Fibroblast of lung (primary cell): ENCODE results near the gene GNLY. TPM values are rescaled to one million over a fixed set of nuclear protein-coding genes. Genes with fewer than 3 reads are reported as not detected.

Experiments
- DNase-seq, 2 donors: peaks; one replicate each; pipeline versions ENCODE4 v3.0.0 to v3.0.0-alpha.2; 2010; ENCODE audit warnings: low read depth in 2 of 2
- H2AFZ ChIP-seq: 2 replicates; pipeline ENCODE4 v1.5.1; 2012; ENCODE audit warnings: low read length, control low read depth, inconsistent platforms
- H3K27ac ChIP-seq: 2 replicates; pipeline ENCODE4 v1.5.1; 2011; ENCODE audit warnings: low read length, control low read depth; ENCODE audit not compliant: insufficient read depth
- H3K27me3 ChIP-seq: 2 replicates; pipeline ENCODE4 v1.5.1; 2011; ENCODE audit warnings: mild to moderate bottlenecking, low read length; ENCODE audit not compliant: control insufficient read depth, insufficient read depth
- H3K36me3 ChIP-seq: 2 replicates; pipeline ENCODE4 v1.5.1; 2011; ENCODE audit warnings: low read length; ENCODE audit not compliant: control insufficient read depth, insufficient read depth
- H3K4me1 ChIP-seq: 2 replicates; pipeline ENCODE4 v1.5.1; 2011; ENCODE audit warnings: low read length; ENCODE audit not compliant: control insufficient read depth, insufficient read depth; ENCODE audit errors: extremely low read depth
- H3K4me2 ChIP-seq: 2 replicates; pipeline ENCODE4 v1.5.1; 2011; ENCODE audit warnings: low read length, control low read depth; ENCODE audit not compliant: insufficient read depth; ENCODE audit errors: extremely low read depth
- H3K4me3 ChIP-seq, 4 experiments: fragments of 200-600 bp in 1 of 4; sonication (generic) in 1 of 4; replicated peaks in 1 of 4; 2 replicates each; pipeline ENCODE4 v1.5.1; 2011 to 2016; ENCODE audit warnings: low read length in 4 of 4, low read depth in 3 of 4, mild to moderate bottlenecking in 3 of 4, control low read depth in 2 of 4, inconsistent platforms in 1 of 4, mixed read lengths in 1 of 4; ENCODE audit not compliant: insufficient read depth in 1 of 4; ENCODE audit errors: control extremely low read depth in 1 of 4
- H3K79me2 ChIP-seq: 2 replicates; pipeline ENCODE4 v1.5.1; 2012; ENCODE audit warnings: mild to moderate bottlenecking, low read length, inconsistent platforms; ENCODE audit not compliant: control insufficient read depth, insufficient read depth
- H3K9ac ChIP-seq: 2 replicates; pipeline ENCODE4 v1.5.1; 2011; ENCODE audit warnings: mild to moderate bottlenecking, low read length, control low read depth; ENCODE audit not compliant: insufficient read depth
- H3K9me3 ChIP-seq: 2 replicates; pipeline ENCODE4 v1.5.1; 2012; ENCODE audit warnings: low read depth, low read length; ENCODE audit not compliant: control insufficient read depth, insufficient read depth
- H4K20me1 ChIP-seq: 2 replicates; pipeline ENCODE4 v1.5.1; 2011; ENCODE audit warnings: low read length; ENCODE audit not compliant: control insufficient read depth, insufficient read depth; ENCODE audit errors: extremely low read depth
- EZH2 ChIP-seq: IDR thresholded peaks from 2 replicates; pipeline ENCODE4 v1.5.1; 2012; ENCODE audit warnings: low read length, control low read depth, mild to moderate bottlenecking; ENCODE audit errors: missing control alignments
- polyA plus RNA-seq, 2 donors: library from polyadenylated mRNA; depleted of rRNA in 1 of 2; stranded (reverse) in 1 of 2; unstranded in 1 of 2; fragments of >200 nt; gene quantifications; 2 replicates each; pipeline ENCODE4 v1.2.1, GENCODE V29; 2011 to 2012; ENCODE audit warnings: missing spikeins in 1 of 2
- total RNA-seq: library from RNA; depleted of rRNA; stranded (reverse); fragments of >200 nt; gene quantifications from 2 replicates; pipeline ENCODE4 v1.2.1, GENCODE V29; 2014
- TF ChIP-seq, protein P1 (sequence below), 2 donors: IDR thresholded peaks in 1 of 2; conservative IDR thresholded peaks in 1 of 2; 1 replicate in 1 of 2; 2 replicates in 1 of 2; pipeline ENCODE4 v1.5.1; 2011 to 2012; ENCODE audit warnings: low read length in 2 of 2, control low read depth in 1 of 2, inconsistent platforms in 1 of 2, low read depth in 1 of 2, mild to moderate bottlenecking in 1 of 2

Gene GNLY
- total and polyA plus RNA-seq, 2 donors (not counting 1 experiment from before 2014, with no cell fraction given) = under 0.01 TPM; not detected in 1

DNA sequence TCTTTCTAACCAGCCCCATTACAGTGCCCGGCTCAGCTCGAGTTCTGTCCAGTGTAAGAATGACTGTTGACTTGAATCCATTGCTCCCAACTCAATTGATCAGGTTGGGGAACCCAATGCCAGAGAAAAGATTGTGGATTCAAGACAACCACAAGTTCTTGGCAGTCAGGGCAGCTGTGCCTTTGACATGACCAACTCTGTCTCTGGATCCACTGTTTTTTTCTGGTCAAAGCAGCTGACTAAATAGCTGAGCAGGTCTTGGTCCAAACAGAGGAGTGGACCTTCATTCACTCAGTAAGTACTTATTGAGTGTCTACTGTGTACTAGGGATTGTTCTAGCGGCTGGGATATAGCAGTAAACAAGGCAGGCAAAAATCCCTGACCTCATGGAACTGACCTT, 53.3 kb downstream of the GNLY start:
- Histone ChIP-seq H3K9me3 (no peaks in the 10 kb centered on the region), H3K4me1 (peaks cover 38% of the 10 kb centered on the region), H4K20me1 (no peaks in the 10 kb centered on the region), H3K4me2 (no peak overlapping the region), H3K27ac (no peak overlapping the region), H3K4me3 (no peak overlapping the region), H3K9ac (no peak overlapping the region), H3K79me2 (no peaks in the 10 kb centered on the region), H2AFZ (no peak overlapping the region), H3K36me3 (no peaks in the 10 kb centered on the region), H3K27me3 (no peaks in the 10 kb centered on the region)
- TF ChIP-seq, protein P1, sequence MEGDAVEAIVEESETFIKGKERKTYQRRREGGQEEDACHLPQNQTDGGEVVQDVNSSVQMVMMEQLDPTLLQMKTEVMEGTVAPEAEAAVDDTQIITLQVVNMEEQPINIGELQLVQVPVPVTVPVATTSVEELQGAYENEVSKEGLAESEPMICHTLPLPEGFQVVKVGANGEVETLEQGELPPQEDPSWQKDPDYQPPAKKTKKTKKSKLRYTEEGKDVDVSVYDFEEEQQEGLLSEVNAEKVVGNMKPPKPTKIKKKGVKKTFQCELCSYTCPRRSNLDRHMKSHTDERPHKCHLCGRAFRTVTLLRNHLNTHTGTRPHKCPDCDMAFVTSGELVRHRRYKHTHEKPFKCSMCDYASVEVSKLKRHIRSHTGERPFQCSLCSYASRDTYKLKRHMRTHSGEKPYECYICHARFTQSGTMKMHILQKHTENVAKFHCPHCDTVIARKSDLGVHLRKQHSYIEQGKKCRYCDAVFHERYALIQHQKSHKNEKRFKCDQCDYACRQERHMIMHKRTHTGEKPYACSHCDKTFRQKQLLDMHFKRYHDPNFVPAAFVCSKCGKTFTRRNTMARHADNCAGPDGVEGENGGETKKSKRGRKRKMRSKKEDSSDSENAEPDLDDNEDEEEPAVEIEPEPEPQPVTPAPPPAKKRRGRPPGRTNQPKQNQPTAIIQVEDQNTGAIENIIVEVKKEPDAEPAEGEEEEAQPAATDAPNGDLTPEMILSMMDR (conservative IDR thresholded peaks at IDR 0.05 in 1 of 2, IDR thresholded peaks at IDR 0.05 in 1 of 2; ENCODE audit: low read depth in 1 of 2, low read length in 2 of 2) = no peak
- TF ChIP-seq EZH2 = no peak
- no peak for DNase-seq

DNA sequence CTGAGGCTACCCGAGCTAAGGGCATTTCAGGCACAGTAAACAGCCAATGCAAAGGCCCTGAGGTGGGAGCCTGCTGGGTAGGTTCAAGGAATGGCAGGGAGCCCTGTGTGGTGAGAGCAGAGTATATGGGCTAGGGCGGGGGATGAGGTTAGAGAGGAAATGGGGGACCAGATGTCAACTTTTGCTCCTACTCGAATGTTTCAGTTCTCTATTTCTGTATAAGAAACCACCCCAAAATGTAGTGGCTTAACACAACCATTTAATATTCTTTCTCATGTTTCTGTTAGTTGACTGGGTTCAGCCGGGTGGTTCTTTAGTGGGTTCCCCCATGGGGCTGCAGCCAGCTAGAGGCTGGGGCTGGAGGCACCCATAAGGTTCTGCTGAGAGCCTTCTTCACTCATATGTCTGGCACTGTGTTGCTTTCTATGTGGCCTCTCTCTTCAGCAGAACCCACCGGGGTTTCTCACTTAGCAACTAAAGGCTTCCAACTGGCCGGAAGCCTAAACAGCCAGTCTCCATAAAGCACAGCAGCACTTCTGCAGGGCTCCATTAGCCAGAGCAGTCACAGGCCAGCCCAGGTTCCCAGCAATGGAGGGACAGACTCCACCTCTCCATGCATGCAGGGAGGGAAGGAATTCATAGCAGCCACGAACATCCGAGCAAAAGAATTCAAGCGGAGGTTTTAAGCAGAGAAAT, 54.0 kb downstream of the GNLY start:
- Histone ChIP-seq H3K9me3 (no peaks in the 10 kb centered on the region), H3K4me3 (no peak overlapping the region), H3K79me2 (no peaks in the 10 kb centered on the region), H3K27me3 (no peaks in the 10 kb centered on the region), H4K20me1 (no peaks in the 10 kb centered on the region), H3K27ac (no peak overlapping the region), H3K4me2 (no peak overlapping the region), H2AFZ (no peak overlapping the region), H3K36me3 (no peaks in the 10 kb centered on the region), H3K4me1 (peaks cover 32% of the 10 kb centered on the region), H3K9ac (no peak overlapping the region)
- no peak for DNase-seq
- no peak for TF ChIP-seq EZH2
- TF ChIP-seq, protein P1 (conservative IDR thresholded peaks at IDR 0.05 in 1 of 2, IDR thresholded peaks at IDR 0.05 in 1 of 2; ENCODE audit: low read depth in 1 of 2, low read length in 2 of 2) = no peak

Other genes with a start within 250 kb of the GNLY start
- 176 and 270 TPM in 2 replicates for gene MAT2A, start 155.2 kb upstream of the GNLY start, total RNA-seq
- gene MAT2A, start 155.2 kb upstream of the GNLY start, polyA plus RNA-seq = 334 and 369 TPM in 2 replicates
- 28.8 and 46.1 TPM in 2 replicates for gene GGCX, start 132.9 kb upstream of the GNLY start, total RNA-seq
- 34.4 and 48.8 TPM in 2 replicates for gene GGCX, start 132.9 kb upstream of the GNLY start, polyA plus RNA-seq
- gene VAMP8, start 116.8 kb upstream of the GNLY start, total RNA-seq = 2.1 and 2.3 TPM in 2 replicates
- 17.7 and 80.6 TPM in 2 replicates for gene VAMP8, start 116.8 kb upstream of the GNLY start, polyA plus RNA-seq
- 45.5 and 69.5 TPM in 2 replicates for gene VAMP5, start 109.9 kb upstream of the GNLY start, total RNA-seq
- gene VAMP5, start 109.9 kb upstream of the GNLY start, polyA plus RNA-seq = 190 and 212 TPM in 2 replicates
- gene RNF181, start 98.6 kb upstream of the GNLY start, total RNA-seq = 187 and 247 TPM in 2 replicates
- 276 and 289 TPM in 2 replicates for gene RNF181, start 98.6 kb upstream of the GNLY start, polyA plus RNA-seq
- gene TMEM150A, start 91.7 kb upstream of the GNLY start, total RNA-seq = 11.8 and 13.2 TPM in 2 replicates
- gene TMEM150A, start 91.7 kb upstream of the GNLY start, polyA plus RNA-seq = 11.4 and 15.5 TPM in 2 replicates
- gene C2orf68, start 82.3 kb upstream of the GNLY start, total RNA-seq = 16.9 and 26.1 TPM in 2 replicates
- 11.0 and 15.4 TPM in 2 replicates for gene C2orf68, start 82.3 kb upstream of the GNLY start, polyA plus RNA-seq
- 34.9 and 41.1 TPM in 2 replicates for gene USP39, start 78.2 kb upstream of the GNLY start, total RNA-seq
- gene USP39, start 78.2 kb upstream of the GNLY start, polyA plus RNA-seq = 53.5 and 63.5 TPM in 2 replicates
- not detected in 2 replicates for gene SFTPB, start 26.2 kb upstream of the GNLY start, total RNA-seq
- not detected in 2 replicates for gene SFTPB, start 26.2 kb upstream of the GNLY start, polyA plus RNA-seq
- gene ATOH8, start 59.6 kb downstream of the GNLY start, total RNA-seq = 19.0 and 19.2 TPM in 2 replicates
- gene ATOH8, start 59.6 kb downstream of the GNLY start, polyA plus RNA-seq = 5.6 and 7.1 TPM in 2 replicates
- 10.3 and 10.9 TPM in 2 replicates for gene ST3GAL5, start 194.6 kb downstream of the GNLY start, total RNA-seq
- 6.2 and 13.8 TPM in 2 replicates for gene ST3GAL5, start 194.6 kb downstream of the GNLY start, polyA plus RNA-seq